Uterus (tissue), 4 donors: ENCODE measurements around the gene REELD1. TPM values are rescaled to one million over a fixed set of nuclear protein-coding genes. Genes with fewer than 3 reads are reported as not detected.
A peak's percentile ranks its signal among the peaks of the same experiment; 100 is the strongest.

Experiments used
- DNase-seq, 2 donors: peaks; one replicate each; pipeline ENCODE4 v3.0.0-alpha.2; 2019 to 2020
- H3K27ac ChIP-seq, 2 donors: fragments of 200-600 bp; sonication (generic); 1 replicate in 1 of 2; 2 replicates in 1 of 2; pipeline ENCODE4 v1.5.1; 2016 to 2018
- H3K27me3 ChIP-seq, 2 donors: fragments of 200-600 bp; sonication (generic); one replicate each; pipeline ENCODE4 v1.5.1; 2018 to 2019; ENCODE audit warnings: control low read depth in 1 of 2
- H3K36me3 ChIP-seq, 2 donors: fragments of 200-600 bp; sonication (generic); one replicate each; pipeline ENCODE4 v1.5.1; 2019; ENCODE audit warnings: control low read depth in 1 of 2
- H3K4me1 ChIP-seq, 2 donors: fragments of 200-600 bp; sonication (generic); one replicate each; pipeline ENCODE4 v1.5.1; 2018 to 2019; ENCODE audit warnings: control low read depth in 1 of 2
- H3K4me3 ChIP-seq, 2 donors: fragments of 200-600 bp; sonication (generic); 1 replicate in 1 of 2; 2 replicates in 1 of 2; pipeline ENCODE4 v1.5.1; 2018 to 2019; ENCODE audit warnings: mild to moderate bottlenecking in 1 of 2
- H3K9me3 ChIP-seq, 2 donors: fragments of 200-600 bp; sonication (generic); one replicate each; pipeline ENCODE4 v1.5.1; 2019; ENCODE audit warnings: control low read depth in 1 of 2
- POLR2A ChIP-seq, 2 donors: fragments of 450-650 bp; IDR thresholded peaks; one replicate each; pipeline ENCODE4 v1.6.1; 2016; ENCODE audit warnings: antibody characterized with exemption in 2 of 2, mild to moderate bottlenecking in 1 of 2, moderate library complexity in 1 of 2
- intact Hi-C: fragments of 100-400 bp; cut with DNase I; formaldehyde crosslinking; loops from one replicate; pipeline ENCODE4 v1.15.1; 2023; ENCODE audit warnings: low total_unique reads
- total RNA-seq, 4 donors: library from RNA; depleted of rRNA in 3 of 4; stranded (reverse); fragments of >200 nt in 3 of 4; gene quantifications; one replicate each; pipeline versions ENCODE4 v1.1.0 to v1.2.4, GENCODE V29; 2014 to 2023
- TF ChIP-seq, protein P1 (sequence below), 4 experiments: fragments of 200-600 bp in 2 of 4; fragments of 450-650 bp in 2 of 4; sonication (generic) in 2 of 4; IDR thresholded peaks; one replicate each; pipeline ENCODE4 v1.5.1; 2016 to 2019; ENCODE audit warnings: antibody characterized with exemption in 4 of 4, mild to moderate bottlenecking in 2 of 4, moderate library complexity in 1 of 4
- donor health status: DM: yes; HTN: yes; CAD: no.

Gene REELD1
- total RNA-seq, 4 donors from 2014 or later: 1.4 TPM; not detected in 3

DNA sequence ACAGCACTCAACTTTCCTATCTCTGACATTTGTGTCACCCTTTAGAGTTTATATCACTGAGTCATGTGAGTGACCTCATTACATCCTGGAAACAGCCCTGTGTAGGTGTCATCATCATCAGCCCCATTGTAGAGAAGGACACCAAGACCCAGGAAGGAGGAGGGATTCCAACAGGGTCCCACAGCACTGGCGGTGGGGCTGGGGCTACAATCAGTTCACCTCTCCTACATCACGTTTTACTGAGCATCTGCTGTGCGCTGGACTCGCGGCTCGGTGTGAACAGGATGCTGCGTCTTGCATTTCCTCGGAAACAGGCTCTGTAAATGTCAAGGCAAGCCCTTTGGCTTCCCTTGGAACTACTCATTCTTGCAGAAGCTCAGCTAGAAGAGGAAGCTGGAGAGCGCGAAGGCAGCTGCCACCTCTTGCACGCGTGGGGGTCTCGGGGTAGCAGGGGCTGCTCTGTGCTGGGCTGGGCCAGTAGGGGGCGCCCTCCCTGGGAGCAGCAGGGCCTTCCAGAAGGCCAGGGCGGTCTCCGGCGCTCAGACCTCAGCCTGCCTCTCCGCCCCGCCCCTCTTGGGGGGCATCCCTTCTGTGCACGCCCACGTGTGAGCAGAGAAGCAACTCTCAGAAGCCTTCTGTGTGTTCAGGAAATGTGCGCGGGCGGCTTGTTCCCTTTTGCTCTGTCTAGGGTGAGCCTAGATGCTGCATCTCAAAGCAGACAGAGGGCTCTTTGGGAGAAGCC is 29.0 kb downstream of the REELD1 start:
- peak overlapping the region; percentile 68 to 82 for H3K27ac ChIP-seq
- TF ChIP-seq, protein P1, sequence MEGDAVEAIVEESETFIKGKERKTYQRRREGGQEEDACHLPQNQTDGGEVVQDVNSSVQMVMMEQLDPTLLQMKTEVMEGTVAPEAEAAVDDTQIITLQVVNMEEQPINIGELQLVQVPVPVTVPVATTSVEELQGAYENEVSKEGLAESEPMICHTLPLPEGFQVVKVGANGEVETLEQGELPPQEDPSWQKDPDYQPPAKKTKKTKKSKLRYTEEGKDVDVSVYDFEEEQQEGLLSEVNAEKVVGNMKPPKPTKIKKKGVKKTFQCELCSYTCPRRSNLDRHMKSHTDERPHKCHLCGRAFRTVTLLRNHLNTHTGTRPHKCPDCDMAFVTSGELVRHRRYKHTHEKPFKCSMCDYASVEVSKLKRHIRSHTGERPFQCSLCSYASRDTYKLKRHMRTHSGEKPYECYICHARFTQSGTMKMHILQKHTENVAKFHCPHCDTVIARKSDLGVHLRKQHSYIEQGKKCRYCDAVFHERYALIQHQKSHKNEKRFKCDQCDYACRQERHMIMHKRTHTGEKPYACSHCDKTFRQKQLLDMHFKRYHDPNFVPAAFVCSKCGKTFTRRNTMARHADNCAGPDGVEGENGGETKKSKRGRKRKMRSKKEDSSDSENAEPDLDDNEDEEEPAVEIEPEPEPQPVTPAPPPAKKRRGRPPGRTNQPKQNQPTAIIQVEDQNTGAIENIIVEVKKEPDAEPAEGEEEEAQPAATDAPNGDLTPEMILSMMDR (IDR thresholded peaks at IDR 0.05): peak in 1 of 4 experiments; percentile 10
- TF ChIP-seq POLR2A (IDR thresholded peaks at IDR 0.05): no peak
- intact Hi-C loops: no loop called here

DNA sequence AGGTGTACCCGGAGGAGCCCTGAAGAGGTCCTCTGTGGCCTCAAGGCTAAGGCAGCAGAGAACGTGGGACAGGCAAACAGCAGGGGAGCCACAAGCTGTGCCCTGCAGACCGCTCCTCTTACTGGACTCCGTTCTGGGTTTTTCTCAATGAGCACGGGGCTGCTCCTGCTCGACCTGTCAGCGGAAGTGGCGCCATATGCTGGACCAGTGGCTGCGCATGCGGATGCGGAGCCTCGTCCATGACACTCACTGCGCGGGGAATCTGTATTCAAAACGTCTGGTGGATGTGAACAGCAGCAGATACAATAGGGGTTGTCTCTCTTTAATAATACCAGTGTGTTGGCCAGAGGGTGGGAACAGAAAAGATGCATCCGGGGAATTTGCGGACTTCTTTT is 29.5 kb downstream of the REELD1 start:
- TF ChIP-seq POLR2A (IDR thresholded peaks at IDR 0.05): no peak
- TF ChIP-seq, protein P1 (IDR thresholded peaks at IDR 0.05): no peak
- Histone ChIP-seq H3K27me3 (no peaks in the 10 kb centered on the region), H3K9me3 (no peaks in the 10 kb centered on the region), H3K36me3 (no peaks in the 10 kb centered on the region), H3K27ac (no peak overlapping the region), H3K4me1 (peaks cover 0 to 10% of the 10 kb centered on the region in 2 donors), H3K4me3 (no peak overlapping the region)
- intact Hi-C loops: no loop called here
- no peak for DNase-seq

More for the DNA sequence above, 29.0 kb downstream of the REELD1 start:
- no peak overlapping the region for H3K4me3 ChIP-seq
- H3K9me3 ChIP-seq: no peaks in the 10 kb centered on the region
- no peaks in the 10 kb centered on the region for H3K27me3 ChIP-seq
- DNase-seq: no peak
- H3K4me1 ChIP-seq: peaks cover 0 to 10% of the 10 kb centered on the region in 2 donors
- no peaks in the 10 kb centered on the region for H3K36me3 ChIP-seq

DNA sequence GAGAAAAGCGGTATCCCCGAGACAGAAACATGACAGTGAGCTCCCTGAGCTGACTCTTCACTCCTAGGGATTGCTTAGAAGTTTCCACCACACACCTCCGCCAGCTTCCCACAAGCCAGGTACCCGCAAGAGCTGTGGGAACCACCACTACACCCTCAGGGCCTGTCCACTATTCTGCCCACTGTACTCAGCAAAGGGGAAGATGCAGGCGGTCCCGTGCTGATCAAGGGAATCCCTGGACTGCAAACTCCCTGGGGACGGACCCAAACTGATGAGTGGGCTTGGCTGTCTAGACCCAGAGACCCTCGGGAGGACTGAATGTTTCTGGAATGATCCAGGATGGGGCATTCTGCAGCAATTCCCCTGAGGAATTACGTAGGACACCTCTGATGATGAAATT is 30.2 kb downstream of the REELD1 start:
- no peak overlapping the region for H3K27ac ChIP-seq
- intact Hi-C loops: no loop called here

DNA sequence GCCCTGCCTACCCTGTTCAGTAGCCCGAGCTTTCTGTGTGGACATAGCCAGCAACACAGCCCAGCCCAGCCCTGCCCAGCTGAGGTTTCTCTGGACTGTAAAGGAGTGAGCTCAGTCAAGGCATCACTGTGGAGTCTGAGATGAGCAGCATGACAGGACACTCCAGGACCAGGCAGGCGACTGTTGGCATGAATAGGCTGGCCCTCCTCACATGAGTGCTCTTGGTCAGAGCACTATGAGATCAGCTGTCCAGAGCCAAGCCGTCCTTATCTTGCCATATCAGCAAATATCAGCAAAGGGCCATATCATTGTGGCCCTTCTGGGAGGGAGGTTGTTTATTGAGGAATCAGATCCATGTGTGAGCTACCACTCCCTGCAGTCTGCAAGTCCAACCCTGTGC is 30.9 kb downstream of the REELD1 start:
- Histone ChIP-seq H3K27ac (no peak overlapping the region), H3K4me3 (no peak overlapping the region), H3K4me1 (peaks cover 0 to 10% of the 10 kb centered on the region in 2 donors), H3K36me3 (no peaks in the 10 kb centered on the region), H3K27me3 (no peaks in the 10 kb centered on the region), H3K9me3 (no peaks in the 10 kb centered on the region)
- no peak for TF ChIP-seq POLR2A (IDR thresholded peaks at IDR 0.05)
- TF ChIP-seq, protein P1 (IDR thresholded peaks at IDR 0.05): no peak
- intact Hi-C loops: no loop called here
- DNase-seq: no peak

More for the DNA sequence above, 30.2 kb downstream of the REELD1 start:
- Histone ChIP-seq H3K4me1 (peaks cover 0 to 10% of the 10 kb centered on the region in 2 donors), H3K27me3 (no peaks in the 10 kb centered on the region), H3K9me3 (no peaks in the 10 kb centered on the region), H3K36me3 (no peaks in the 10 kb centered on the region), H3K4me3 (no peak overlapping the region)
- TF ChIP-seq, protein P1 (IDR thresholded peaks at IDR 0.05): no peak
- no peak for TF ChIP-seq POLR2A (IDR thresholded peaks at IDR 0.05)
- no peak for DNase-seq

DNA sequence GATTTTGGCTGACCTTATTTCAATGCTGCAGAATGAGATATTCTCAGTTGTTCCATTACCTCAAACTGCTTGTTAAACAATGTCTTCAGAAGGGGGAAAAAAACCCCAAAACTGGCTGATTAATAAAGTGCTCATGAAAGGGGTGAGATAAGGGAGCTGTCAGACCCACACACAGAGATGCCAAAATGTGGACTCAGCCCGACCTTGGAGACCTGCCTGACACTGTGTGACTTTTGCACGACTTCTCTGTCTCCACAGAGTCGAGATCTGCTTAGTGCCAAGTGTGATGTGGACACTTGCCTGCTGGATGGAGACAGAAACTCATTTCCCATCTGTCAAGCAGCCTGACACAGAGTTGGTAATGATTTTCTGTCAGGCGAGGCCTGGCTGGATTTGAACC is 31.5 kb downstream of the REELD1 start:
- DNase-seq: no peak
- Histone ChIP-seq H3K9me3 (no peaks in the 10 kb centered on the region), H3K4me1 (peaks cover 0 to 10% of the 10 kb centered on the region in 2 donors), H3K27me3 (no peaks in the 10 kb centered on the region), H3K36me3 (no peaks in the 10 kb centered on the region), H3K27ac (no peak overlapping the region), H3K4me3 (no peak overlapping the region)
- TF ChIP-seq, protein P1 (IDR thresholded peaks at IDR 0.05): no peak
- TF ChIP-seq POLR2A (IDR thresholded peaks at IDR 0.05): no peak
- intact Hi-C loops: no loop called here
